OCI-LY3 (cell line): ENCODE results near the gene KRTAP4-4.

ENCODE experiments used
- CTCF ChIP-seq: fragments of 200-600, 300-600 bp; sonication (generic); IDR thresholded peaks from 2 replicates; pipeline ENCODE4 v1.5.1; 2014; ENCODE audit warnings: antibody characterized with exemption, low read length, low read depth
- EZH2phosphoT487 ChIP-seq: fragments of 200-600 bp; shearing (Covaris generic); IDR thresholded peaks from 2 replicates; pipeline ENCODE4 v1.6.1; 2018; ENCODE audit warnings: antibody characterized with exemption, mixed run types, low read depth

DNA sequence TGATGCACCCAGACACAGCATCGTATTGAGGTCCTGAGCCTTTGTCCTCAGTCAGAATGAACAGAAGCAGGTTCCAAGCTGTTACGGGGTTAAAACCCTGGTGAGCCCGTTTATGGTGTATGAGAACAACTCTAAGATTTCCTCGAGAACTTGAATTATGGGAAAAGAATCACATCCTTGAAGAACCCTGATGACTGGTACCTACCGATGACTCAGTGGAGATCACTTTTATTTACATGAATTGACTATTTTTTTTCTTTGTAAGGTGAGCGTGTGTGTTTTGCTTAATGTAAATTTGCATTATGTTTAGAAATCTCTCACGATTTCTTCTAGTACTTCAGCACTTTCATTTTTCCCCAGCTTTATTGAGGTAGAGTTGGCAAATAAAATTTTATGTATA is 3.3 kb upstream of the KRTAP4-4 start:
- TF ChIP-seq CTCF (no peak), EZH2phosphoT487 (no peak)
